Measurements from ENCODE around the gene WDFY4.

WDFY4 gene

DNA sequence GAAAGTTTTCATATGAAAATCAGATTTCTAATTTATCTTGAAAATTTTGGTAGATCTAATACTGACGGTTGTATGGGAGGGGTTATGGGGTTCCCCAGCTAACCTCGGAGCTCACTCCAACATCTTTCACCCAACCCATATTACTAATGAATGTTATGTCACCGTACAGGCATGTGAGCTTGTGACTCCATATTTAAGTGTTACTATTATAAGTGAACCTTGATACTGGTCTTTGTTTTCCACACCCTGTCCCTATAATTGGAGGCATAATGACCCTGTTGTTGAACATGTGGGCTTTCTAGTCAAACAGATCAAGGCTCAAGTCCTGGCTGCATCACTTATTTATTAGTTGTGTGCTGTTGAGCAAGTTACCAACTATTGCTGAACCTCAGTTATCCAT lies 27.2 kb downstream of the WDFY4 start:
- no peak for DNase-seq (ENCODE audit: low read depth in 2 of 2)

DNA sequence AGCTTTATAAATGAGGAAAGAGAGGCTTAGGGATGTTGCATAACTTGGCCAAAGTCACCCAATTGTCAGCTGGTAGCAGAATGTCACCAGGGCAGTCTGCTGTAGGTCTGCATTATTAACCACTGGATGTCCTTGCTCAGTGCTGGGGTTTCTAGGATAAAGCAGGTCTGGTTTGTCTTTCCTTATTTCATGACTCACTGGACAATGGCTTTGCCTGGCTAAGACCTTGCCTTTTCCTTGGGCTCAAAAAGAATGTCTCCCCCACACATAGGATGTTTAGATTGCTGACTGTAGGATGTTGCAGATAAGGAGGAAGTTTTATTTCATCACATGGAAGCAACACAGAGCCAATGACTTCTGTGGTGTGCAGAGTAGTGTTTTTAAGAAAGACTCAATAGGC lies 29.4 kb downstream of the WDFY4 start:
- no peak for DNase-seq (ENCODE audit: low read depth in 2 of 2)

DNA sequence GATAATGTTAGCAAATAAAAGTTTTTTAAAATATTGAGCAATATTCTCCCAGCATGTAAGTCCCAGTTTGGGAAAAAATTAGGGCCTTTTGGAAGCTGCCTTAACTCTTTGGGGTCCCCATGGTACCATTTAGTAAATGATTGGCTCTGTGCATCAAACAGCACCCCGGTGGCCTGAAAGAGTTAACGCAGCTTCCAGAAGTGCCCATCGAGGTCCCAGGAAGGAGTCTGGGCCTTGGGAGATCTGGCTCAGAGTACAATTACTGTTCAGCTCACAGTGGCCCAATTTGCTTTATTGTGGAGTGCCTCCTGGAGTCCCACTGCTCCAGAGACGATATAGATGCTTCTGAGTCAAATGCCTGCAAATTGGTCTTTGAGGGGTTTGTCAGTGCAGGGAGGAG lies 31.7 kb downstream of the WDFY4 start:
- no peak for DNase-seq (ENCODE audit: low read depth in 2 of 2)

- DNase-seq (ENCODE audit: low read depth in 2 of 2): no peak
These were observed 35.9 kb downstream of the WDFY4 start for GRCh38 chr10:48720611-48721010.

DNA sequence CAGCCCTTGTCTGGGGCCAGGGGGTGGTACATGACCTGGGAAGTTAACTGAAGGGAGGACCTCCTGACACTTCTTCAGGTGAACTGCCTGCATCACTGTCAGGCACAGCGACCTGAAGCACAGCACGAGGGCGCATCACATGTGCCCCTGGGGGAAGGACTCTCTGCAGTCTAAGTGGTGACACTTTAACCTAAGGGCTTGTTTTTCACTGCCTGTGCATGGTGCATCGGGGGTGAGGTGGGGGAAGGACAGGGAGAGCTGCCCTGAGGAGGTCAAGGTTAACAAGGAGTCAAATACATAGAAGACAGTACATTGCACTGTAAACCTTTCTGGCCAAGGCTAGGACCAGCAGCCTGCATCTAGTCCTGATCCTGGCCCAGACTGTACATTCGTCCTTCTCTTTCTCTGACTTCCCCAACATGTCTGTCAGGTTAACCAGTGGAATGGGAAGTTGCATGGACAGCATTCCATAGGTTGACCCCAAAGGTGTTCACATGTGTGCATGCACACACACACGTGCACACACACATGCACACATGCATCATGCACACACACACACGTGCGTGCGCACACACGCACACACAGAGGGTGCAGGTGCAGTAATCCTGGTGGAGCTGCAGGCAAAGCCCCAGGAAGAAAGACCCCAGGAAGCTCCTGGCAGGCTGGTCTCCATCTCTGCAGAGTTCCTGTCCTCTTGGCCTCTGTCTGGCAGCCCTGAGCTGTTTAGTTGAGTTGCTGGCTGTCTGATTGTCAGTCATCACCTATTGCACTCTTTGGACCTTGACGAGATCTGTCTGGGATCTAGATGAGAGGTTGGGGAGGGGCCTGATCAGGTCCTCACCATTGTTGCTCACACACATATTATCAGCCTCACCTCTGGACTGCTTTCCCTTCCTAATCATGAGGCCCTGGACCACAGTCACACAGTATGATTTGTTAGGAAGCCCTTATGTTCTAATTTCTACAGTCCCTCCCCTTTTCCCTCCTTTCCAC lies 37.8 kb downstream of the WDFY4 start:
- DNase-seq (ENCODE audit: low read depth in 2 of 2): no peak

GRCh38 chr10:48724127-48724526 lies 39.5 kb downstream of the WDFY4 start:
- no peak for DNase-seq (ENCODE audit: low read depth in 2 of 2)

GRCh38 chr10:48725708-48726107 lies 41.0 kb downstream of the WDFY4 start:
- DNase-seq (ENCODE audit: low read depth in 2 of 2): no peak

DNA sequence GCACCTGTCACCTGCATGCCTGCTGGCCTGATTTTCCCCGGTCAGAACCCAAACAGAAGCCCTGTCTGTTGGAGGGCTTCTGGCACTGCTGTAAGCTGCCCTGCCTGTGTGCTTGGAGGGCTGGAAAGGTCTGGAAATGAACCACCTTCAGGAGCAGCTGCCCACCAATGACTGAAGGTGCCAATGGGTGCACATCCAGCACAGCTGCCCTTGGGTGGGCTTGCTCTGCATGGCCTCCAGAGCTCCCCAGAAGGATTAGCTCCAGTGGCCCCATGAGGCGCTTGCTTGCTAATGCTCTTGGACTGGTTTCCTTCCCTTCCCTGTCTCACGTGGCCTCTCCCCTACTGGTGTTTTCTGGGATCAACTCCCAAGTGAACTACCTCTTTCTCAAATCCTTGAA lies 43.2 kb downstream of the WDFY4 start:
- DNase-seq (ENCODE audit: low read depth in 2 of 2): no peak

GRCh38 chr10:48729222-48729621 lies 44.5 kb downstream of the WDFY4 start:
- DNase-seq (ENCODE audit: low read depth in 2 of 2): no peak

GRCh38 chr10:48729941-48730457 lies 45.3 kb downstream of the WDFY4 start:
- DNase-seq (ENCODE audit: low read depth in 2 of 2): no peak

DNA sequence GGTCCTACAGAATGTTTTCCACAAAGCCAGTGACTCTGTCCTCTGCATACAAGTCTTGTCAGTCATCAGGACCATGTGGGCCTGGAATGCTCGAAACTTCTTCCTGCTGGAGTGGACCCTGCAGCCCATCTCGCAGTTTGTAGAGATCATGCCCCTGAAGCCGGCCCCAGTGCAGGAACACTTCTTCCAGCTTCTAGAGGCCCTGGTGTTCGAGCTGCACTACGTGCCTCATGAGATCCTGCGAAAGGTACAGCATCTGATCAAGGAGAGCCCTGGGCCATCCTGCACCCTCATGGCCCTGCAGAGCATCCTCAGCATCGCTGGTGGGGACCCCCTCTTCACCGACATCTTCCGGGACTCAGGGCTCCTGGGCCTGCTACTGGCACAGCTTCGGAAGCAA lies 46.5 kb downstream of the WDFY4 start:
- no peak for DNase-seq (ENCODE audit: low read depth in 2 of 2)

DNA sequence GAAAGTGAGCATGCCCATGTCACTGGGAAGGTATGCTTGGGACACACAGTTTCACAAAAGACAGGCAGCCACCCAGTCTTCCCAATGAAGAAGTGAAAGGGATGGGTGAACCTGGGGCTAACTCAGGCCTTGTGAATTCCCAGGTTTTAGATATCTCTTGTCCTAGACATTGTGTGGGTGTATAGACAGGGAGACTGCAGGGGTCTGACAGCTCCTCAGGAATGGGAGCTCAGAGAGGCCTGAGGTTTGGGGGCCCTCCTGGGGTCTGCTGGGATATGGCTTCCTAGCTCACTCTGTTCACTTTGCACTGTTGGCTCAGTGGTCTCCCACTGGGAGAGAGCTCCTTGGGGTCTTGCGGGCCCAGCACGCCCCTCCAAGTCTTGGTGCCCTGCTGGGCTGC lies 47.0 kb downstream of the WDFY4 start:
- no peak for DNase-seq (ENCODE audit: low read depth in 2 of 2)

DNA sequence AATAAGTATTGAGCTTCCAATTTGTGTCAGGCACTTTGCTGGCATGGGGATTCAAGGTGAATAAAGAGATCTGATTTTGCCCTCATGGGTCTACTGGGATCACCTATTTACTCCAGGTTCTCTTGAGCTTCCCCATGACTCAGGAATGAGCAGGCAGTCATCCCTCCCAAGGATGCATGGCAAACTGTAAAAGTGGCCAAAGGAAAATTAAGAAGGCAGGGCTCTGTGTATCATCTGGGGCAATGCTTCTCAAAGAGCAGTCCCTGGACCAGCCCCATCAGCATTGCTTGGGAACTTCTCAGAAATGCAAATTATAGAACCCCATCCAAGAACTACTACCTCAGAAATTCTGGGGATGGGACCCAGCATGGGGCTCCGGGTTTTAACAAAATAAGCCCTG lies 48.7 kb downstream of the WDFY4 start:
- DNase-seq (ENCODE audit: low read depth in 2 of 2): no peak

DNA sequence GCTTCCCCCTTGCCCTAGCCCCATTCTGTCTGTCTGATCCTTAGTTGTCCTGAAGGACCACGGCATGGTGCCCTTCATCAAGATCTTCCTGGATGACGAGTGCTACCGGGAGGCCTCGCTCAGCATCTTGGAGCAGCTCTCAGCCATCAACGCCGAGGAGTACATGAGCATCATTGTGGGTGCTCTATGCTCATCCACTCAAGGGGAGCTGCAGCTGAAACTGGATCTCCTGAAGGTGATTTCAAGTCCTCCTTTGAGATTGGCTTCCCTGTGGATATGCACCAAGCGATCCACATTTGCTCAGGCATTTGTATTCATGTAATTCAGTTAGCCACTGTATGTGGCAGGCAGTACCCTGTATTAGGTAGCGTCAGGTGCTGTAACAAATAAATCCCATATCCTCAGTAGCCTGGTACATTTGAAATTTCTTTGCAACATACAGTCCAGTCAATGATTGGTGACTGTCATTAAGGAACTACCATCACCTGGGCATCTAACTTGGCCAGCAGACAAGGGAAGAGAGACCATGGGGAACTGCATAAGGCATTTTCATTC lies 51.2 kb downstream of the WDFY4 start:
- no peak for DNase-seq (ENCODE audit: low read depth in 2 of 2)

DNA sequence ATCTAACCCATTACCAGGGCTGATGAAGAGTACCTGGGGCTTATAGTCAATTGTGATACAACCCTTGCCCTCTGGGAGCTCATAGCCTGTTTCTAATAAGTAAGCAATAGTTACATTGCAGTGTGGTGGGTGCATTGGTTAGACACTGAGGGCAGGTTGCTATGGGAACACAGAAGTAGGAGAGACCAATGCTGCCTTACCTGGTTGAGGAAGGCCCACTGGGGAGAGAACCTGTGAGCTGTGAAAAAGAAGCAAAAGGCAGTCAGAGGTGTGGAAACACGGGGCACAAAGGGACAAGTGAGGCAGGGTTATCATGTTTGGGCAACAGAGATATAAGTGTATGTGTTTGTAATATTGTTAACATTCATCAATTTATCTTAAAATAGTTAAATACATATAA lies 51.9 kb downstream of the WDFY4 start:
- no peak for DNase-seq (ENCODE audit: low read depth in 2 of 2)

- DNase-seq (ENCODE audit: low read depth in 2 of 2): no peak
These were observed 53.2 kb downstream of the WDFY4 start for GRCh38 chr10:48737886-48738285.

- no peak for DNase-seq (ENCODE audit: low read depth in 2 of 2)
These were observed 54.5 kb downstream of the WDFY4 start for GRCh38 chr10:48739170-48739569.

- no peak for DNase-seq (ENCODE audit: low read depth in 2 of 2)
These were observed 55.5 kb downstream of the WDFY4 start for GRCh38 chr10:48740015-48740707.

DNA sequence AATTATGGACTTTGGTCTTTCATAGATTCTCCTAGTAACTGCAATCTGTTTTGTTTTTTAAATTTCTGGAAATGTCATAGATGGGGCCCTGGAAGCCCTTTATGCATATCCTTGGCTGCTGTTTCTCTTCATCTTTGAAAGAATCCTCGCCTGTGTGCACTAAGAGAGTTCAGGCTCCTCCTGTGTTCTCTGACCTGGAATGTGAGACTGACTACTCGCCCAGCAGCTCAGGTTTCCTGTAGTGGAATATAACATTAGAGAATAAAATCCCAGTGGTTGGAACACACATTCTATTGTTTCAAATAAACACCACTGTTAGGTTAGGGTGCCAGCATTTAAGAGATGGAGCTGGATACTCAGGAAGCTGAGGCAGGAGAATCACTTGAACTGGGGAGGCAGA lies 56.3 kb downstream of the WDFY4 start:
- DNase-seq (ENCODE audit: low read depth in 2 of 2): no peak

GRCh38 chr10:48742891-48743860 lies 58.5 kb downstream of the WDFY4 start:
- DNase-seq (ENCODE audit: low read depth in 2 of 2): no peak

- no peak for DNase-seq (ENCODE audit: low read depth in 2 of 2)
These were observed 59.9 kb downstream of the WDFY4 start for GRCh38 chr10:48744587-48744986.
